Subcutaneous abdominal adipose tissue (tissue), 5 donors: ENCODE measurements around the gene OR4C46.
"Not testable (repeated sequence)": the region's sequence is repeated elsewhere in the genome, so short reads cannot be mapped to it uniquely, and the experiment has no call there.

Source experiments
- H3K27ac ChIP-seq: one replicate; pipeline ENCODE4 v1.7.0; 2013; ENCODE audit warnings: low read depth, mild to moderate bottlenecking, inconsistent platforms, low read length, moderate library complexity
- H3K27me3 ChIP-seq, 5 donors: one replicate each; pipeline ENCODE4 v1.7.0; 2013; ENCODE audit warnings: low read length in 5 of 5, inconsistent platforms in 1 of 5; ENCODE audit not compliant: control insufficient read depth in 5 of 5, insufficient read depth in 4 of 5
- H3K36me3 ChIP-seq, 5 donors: one replicate each; pipeline ENCODE4 v1.7.0; 2013; ENCODE audit warnings: low read length in 5 of 5; ENCODE audit not compliant: control insufficient read depth in 5 of 5, insufficient read depth in 5 of 5
- H3K4me1 ChIP-seq, 5 donors: one replicate each; pipeline ENCODE4 v1.7.0; 2013; ENCODE audit warnings: low read length in 5 of 5, mild to moderate bottlenecking in 3 of 5, moderate library complexity in 1 of 5; ENCODE audit not compliant: control insufficient read depth in 5 of 5, insufficient read depth in 5 of 5
- H3K4me3 ChIP-seq, 5 donors: one replicate each; pipeline ENCODE4 v1.7.0; 2013; ENCODE audit warnings: low read length in 5 of 5, low read depth in 1 of 5
- H3K9ac ChIP-seq, 5 donors: one replicate each; pipeline ENCODE4 v1.7.0; 2013; ENCODE audit warnings: low read length in 5 of 5, mild to moderate bottlenecking in 4 of 5, moderate library complexity in 3 of 5
- H3K9me3 ChIP-seq, 5 donors: one replicate each; pipeline ENCODE4 v1.7.0; 2013; ENCODE audit warnings: low read length in 5 of 5; ENCODE audit not compliant: control insufficient read depth in 5 of 5
- donor health status: healthy.
- donor health status: healthy.
- donor health status: healthy.
- donor health status: healthy.
- donor health status: healthy.

The OR4C46 gene

DNA sequence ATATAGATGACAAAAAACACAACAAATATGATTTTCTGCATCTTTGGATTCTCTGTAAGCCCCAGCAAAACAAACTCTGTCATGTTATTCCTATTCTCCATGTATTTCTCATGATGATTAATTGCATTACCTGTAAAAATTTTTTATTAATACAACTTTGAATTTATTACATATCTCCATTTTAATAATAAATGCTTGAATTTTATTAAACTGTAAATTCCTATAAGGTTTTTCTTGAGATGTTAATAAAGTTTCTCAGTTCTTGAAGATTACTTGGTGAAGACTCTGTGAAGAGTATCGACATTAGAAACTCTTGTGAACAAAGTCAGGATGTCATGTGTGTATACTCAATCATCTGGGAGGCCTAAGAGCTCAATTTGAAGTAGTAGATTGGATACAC lies at the start of gene OR4C46:
TSS of gene OR4C46 (minus strand) at position 101 of the 400 bp plus-strand sequence. CDS start at position 101, 0 bp downstream.
- H3K4me1 ChIP-seq, result no peaks in the 10 kb centered on the region
- peaks cover 0 to 12% (median 0%) of the 10 kb centered on the region in 5 donors for H3K9me3 ChIP-seq
- no peaks in the 10 kb centered on the region for H3K36me3 ChIP-seq
- no peaks in the 10 kb centered on the region for H3K27me3 ChIP-seq
- no peak within 1 kb of the TSS for H3K27ac ChIP-seq
- H3K9ac ChIP-seq, result no peak within 1 kb of the TSS
- no peak within 1 kb of the TSS for H3K4me3 ChIP-seq

DNA sequence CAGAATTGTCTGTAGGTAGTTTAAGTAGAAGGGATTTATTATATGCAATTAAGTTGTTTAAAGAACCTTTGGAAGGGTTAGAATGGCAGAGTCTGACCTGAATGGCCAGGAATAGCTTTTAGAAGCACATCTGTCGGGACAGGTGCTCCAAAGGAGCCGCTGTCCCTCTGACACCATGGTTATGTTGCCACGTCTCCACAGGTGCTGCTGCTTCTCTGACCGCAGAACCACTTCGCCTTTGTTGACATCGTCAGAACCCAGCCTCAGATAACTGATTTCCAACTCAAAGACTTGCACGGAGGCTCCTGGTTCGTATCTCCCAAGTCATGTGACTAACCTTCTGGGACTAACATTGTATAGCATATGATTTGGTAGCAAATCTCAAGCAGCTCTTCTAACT lies 41.8 kb upstream of the OR4C46 start:
- H3K9me3 ChIP-seq, result peaks cover 0 to 22% (median 12%) of the 10 kb centered on the region in 5 donors
- H3K36me3 ChIP-seq, H3K27me3 ChIP-seq, H3K4me3 ChIP-seq, H3K9ac ChIP-seq, H3K27ac ChIP-seq, H3K4me1 ChIP-seq: not testable (repeated sequence)

DNA sequence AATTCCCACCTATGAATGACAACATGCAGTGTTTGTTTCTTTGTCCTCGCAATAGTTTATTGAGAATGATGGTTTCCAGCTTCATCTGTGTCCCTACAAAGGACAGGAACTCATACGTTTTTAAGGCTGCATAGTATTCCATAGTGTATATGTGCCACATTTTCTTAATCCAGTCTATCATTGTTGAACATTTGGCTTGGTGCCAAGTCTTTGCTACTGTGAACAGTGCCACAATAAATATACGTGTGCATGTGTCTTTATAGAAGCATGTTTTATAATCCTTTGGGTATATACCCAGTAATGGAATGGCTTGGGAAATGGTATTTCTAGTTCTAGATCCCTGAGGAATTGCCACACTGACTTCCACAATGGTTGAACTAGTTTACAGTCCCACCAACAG lies 42.4 kb downstream of the OR4C46 start:
- peaks cover 13 to 45% (median 35%) of the 10 kb centered on the region in 5 donors for H3K9me3 ChIP-seq
- not testable (repeated sequence) for H3K4me3 ChIP-seq, H3K4me1 ChIP-seq, H3K27ac ChIP-seq, H3K36me3 ChIP-seq, H3K27me3 ChIP-seq, H3K9ac ChIP-seq

DNA sequence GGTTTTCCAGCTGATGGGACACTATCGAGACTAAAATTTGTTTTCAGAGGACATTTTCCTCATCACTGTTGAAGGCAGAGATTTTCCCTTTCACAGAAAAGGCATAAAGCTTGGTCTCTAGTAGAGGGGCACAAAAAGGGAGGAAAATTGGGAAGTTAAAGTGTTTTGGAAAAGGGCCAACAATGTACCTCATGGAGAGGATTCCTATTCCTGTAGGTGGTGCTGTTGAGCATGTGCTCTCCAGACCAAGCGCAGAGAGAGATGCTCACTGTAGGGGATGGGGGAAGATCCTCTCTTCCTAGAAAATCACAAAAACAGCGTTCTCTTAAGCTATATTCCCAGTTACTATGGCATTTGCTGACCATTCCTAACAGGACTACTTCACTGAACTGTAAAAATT lies 44.9 kb downstream of the OR4C46 start:
- Histone ChIP-seq H3K4me1 (no peaks in the 10 kb centered on the region), H3K27me3 (no peaks in the 10 kb centered on the region), H3K9ac (no peak overlapping the region), H3K9me3 (peaks cover 13 to 40% (median 29%) of the 10 kb centered on the region in 5 donors), H3K27ac (no peak overlapping the region), H3K36me3 (no peaks in the 10 kb centered on the region), H3K4me3 (peak overlapping the region in 2 of 5 donors; percentile 5 to 26)

DNA sequence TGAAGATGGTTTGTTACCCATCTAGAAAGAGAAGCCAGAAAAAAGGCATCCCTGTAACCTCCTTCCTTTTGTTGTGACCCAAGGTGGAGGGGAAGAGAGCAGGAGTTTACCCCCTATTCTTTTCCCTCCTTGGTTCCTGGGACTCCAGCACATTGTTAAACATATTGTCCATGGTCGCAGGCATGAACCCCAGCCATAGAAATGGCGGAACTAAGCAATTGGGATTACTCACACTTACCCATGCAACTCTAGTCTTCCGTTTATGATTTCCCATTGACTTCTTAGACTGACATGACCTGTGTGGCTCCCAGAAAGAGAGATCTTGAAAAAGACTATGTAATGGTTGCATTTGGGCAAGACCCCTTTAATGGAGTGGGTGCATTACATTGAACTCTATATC lies 45.4 kb downstream of the OR4C46 start:
- peak overlapping the region in 2 of 5 donors; percentile 6 to 14 for H3K4me3 ChIP-seq
- no peaks in the 10 kb centered on the region for H3K27me3 ChIP-seq
- no peak overlapping the region for H3K9ac ChIP-seq
- no peaks in the 10 kb centered on the region for H3K4me1 ChIP-seq
- peaks cover 13 to 40% (median 29%) of the 10 kb centered on the region in 5 donors for H3K9me3 ChIP-seq
- no peaks in the 10 kb centered on the region for H3K36me3 ChIP-seq
- H3K27ac ChIP-seq, result no peak overlapping the region
